Limb (tissue), 2 donors: Measurements from ENCODE around the gene GLP1R.
A peak's percentile ranks its signal among the peaks of the same experiment; 100 is the strongest.

ENCODE experiments used
- DNase-seq, 2 donors: peaks; one replicate each; pipeline ENCODE4 v3.0.0-alpha.2; 2016; ENCODE audit errors: extremely low spot score in 2 of 2

The GLP1R gene

DNA sequence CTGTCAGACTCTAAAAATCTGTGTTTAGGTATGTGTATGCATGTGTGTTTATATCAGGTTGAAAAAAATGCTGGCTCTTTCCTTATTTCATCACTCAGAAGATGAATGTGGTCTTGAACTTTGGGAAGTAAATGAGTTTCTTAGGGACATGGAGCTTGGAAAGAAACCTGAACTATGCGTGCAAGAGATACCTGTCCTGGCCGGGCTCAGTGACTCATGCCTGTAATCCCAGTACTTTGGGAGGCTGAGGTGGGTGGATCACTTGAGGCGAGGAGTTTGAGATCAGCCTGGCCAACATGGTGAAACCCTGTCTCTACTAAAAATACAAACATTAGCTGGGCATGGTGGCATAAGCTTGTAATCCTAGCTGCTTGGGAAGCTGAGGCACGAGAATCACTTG, 4.4 kb upstream of the GLP1R start:
- no peak for DNase-seq

DNA sequence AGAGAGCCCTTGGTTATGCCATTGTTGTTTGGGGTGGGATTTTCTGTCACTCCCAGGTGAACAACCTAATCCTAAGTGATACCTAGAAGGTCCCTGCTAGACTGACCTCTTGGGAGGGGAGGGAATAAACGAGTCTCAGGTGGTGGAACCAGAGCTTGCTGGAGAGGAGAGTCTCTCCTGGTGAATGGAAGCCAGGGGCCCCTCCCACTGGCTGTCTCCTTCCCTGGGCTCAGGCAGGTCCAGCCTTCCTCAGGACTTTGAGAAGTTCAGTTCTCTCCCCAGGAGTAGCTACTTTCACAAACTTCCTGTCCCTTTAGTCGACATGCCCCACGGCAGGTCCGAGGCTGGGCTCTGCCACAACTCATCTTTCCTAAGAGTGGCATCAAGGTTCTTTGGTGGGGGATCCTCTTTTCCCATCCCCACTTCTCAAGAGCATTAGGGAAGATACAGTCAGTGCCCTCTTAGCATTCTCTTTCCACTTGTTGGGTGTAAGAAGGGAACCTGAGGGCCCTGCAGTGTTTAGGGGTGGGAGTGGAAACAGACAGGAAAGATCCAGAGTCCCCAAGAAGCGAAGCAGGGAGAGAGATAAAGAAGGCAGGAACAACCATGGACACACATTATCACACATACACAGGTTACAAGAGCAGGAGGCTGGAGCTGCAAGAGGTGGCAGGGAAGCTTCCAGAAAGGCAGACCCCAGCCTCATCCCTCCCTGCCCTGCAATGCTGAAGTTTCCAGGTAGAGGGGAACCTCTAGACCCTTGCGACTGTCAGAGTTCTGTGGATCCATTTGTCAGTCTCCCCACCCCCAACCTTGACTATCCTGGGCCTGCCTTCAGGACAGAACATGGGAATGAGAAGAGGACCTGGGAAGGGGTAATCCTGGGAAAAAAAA, 900 bp upstream of the GLP1R start:
- no peak for DNase-seq

DNA sequence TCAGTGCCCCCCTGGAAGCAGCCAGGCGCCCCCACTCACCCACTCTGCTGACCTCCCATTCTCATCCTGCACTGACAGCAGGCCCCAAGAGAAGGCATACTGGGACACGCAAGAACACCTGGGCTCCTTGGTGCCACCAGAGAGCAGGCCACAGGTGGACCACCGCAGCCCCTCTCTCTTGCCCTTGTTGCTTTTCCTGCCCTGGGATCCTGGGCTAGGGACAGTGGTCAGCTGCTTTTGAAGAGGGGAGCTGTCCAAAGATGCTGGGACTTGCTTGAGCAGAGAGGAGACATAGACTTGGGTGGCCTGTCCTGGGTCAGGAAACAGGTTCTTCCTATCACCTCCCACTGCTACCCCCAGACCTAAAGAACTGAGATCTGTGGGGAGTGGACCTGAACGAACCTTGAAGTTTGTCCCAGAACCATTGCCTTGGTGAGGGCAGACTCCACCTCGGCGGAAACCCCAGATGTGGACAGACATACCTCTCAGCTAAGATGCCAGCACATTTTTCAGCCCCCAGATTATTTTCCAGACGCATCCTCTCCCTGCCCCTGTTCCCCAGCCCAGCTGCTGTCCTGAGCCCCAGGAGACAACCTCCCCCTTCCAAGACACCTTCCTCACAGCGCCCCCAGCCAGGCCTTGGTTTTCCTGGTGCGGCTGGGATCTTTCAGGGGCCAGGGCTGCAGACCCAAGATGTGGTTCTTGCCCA, 1.1 kb downstream of the GLP1R start:
- peak in 1 of 2 donors; percentile 22 for DNase-seq

DNA sequence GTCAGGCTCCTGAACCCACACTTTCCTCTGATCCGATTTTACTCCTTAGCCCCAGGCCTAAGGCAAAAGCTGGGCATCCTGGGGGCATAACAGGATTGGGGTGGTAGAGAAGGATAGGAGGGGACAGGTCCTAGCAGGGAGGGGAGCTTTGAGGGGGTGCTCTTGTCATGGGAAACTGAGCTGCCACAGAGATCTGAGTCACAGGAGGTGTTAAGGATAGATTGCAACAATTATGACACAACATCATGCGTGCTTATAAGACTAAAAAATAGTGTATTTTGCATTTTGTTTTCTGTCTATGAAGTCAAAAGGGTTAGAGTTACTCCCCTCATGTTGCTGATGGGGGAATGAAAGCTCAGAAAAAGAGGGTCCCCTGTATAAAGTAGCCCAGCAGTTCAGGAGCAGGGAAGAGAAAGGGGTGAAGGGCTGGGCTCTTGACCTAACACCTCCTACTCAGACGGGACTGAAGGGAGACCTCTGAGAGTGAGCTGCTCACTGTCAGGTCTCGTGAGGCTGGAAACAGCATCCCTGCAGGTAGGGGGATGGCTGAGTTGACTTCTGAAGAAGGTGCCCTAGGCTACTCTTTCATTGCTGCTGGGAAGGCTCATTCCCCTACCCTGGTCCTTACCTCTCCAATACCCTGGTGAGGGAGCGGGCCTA, 2.0 kb downstream of the GLP1R start:
- peak in 1 of 2 donors; percentile 4 for DNase-seq

DNA sequence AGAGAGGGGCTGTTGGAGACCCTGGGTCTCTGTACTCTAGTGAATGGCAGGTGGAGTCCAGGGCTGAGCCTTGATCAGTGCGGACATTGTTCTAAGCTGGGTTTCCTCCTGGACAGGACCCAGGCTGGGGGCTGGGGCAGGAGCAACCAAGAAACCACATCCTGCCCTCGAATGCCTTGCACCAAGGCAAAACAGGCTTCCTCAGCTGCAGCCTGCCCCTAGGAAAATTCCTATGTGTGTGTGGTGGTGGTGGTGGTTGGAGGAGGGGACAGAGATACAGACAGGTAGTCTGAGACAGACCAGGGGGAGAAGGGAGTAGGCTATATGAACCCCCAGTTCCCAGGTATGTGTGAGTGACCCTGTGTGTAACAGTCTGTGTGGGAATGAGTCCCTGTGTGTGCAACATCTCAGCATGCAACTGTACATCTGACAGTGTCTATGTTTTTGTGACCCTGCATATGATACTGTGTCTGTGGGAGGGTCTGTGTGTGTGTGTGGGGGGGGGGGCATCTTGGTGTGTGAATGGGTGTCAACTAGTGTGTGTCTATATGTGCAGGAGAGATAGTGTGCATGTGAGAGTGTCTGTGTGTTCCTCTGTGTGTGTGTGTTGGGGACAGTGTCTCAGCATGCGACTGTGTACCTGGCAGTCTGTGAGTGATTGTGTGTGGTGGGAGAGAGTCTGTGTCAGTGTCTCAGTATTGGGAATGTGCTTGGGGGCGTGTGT, 3.0 kb downstream of the GLP1R start:
- peak in 1 of 2 donors; percentile 4 for DNase-seq

DNA sequence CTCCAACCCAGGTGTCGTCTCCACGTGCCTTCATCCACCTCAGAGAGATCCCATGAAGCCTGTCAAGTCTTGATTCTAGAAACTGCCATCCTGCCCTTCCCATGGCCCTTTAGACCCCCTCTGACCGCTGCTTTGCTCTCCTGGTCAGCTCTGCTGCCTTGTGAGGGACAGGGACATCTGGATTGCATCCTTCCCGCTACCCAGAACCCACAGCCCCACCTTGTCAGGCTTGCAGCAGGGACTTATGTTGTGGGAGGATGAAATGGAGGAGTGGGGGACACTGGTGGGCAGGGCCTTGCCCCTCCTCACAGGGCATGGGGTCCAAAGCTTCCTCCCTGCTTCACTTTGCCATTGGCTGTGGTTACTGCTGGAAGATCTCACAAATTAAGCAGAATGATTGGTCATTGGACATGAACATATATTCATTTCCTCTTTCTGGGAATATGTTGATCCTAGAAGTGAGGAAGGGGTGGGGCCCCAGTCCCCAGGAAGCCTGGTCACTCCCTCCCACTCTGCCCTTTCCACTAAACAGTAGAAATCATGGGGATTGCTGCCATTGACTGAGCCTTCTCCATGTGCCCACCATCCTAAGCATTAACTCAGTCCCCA, 4.5 kb downstream of the GLP1R start:
- peak in 1 of 2 donors; percentile 6 for DNase-seq

DNA sequence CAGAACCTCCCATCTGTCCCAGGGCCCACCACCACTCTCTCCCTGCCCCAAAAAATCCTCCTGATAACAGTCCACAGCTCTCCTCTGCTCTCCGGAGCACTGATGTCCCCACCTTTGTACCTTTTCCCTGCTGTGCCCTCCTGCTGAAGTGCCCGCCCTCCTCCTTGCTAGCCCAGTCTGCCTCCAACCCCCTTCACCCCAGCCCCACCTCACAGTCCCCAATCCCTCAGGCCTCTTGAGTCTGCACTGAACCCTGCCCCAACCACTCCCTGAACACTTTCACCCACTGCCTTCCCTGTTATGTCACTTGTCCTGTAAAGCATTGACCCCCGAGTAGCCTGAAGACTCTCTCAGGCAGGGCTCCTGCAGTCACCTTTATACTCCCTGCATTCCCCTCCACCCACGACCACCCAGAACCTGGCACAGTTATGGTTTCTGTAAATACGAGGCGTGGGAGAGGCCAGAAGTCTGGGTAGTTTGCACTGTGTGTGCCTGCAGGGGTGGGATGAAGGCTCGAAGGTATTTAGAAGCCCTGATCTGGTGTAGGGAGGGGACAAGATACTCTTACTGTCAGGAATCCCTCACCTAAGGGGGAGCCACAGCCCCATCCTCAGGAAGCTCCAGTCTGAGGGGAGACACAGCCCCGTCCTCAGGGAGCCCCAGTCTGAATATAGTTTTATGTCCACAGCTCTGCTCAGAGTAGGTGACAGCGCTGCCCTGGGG, 5.4 kb downstream of the GLP1R start:
- DNase-seq, result peak in 1 of 2 donors; percentile 9

DNA sequence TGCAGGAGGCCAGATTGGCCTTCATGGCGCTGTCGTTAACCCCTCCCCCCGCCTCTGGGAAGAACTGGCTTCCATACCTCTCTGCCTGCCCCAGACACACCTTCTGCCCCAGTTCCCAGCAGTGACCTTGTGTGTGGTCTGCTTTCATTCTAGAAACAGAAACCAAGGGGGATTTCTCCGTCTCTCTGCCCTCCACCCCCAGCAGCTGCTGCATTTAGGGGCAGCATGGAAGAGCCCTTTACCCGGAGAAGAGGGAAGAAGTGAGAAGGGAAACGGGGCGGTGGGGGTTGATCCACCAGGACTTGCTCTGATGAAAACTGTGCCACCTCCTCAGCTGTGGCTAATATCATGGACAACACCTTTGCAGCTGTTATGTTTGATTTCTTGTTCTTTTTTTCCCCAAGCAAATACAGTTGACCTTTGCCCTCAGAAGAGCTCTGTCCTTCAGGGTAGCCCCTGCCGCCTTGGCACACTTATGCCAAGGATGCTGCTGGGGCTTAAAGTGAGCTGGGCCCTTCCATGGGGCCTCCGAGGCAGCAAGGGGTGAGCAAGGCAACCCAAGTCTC, 6.1 kb downstream of the GLP1R start:
- DNase-seq, result peak in 1 of 2 donors; percentile 18

DNA sequence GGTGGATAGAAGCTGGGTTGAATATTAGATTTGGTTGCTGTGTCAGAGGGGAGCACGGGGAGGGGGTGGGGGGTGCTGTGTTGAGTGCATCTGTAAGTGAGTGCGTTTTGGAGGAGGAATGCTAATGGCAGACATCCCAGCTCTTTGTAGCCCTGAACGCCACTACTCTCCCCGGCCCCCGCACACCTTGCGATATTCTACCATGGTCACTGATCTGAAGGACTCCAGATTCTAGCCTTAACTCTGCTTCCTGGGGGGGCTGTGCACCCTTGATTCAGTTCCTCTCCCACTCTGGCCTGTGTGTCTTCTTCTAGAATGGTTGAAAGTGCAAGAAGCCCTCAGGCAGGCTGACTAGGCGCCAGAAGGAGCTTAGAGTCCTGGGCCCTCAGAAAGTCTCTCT, 7.1 kb downstream of the GLP1R start:
- no peak for DNase-seq

DNA sequence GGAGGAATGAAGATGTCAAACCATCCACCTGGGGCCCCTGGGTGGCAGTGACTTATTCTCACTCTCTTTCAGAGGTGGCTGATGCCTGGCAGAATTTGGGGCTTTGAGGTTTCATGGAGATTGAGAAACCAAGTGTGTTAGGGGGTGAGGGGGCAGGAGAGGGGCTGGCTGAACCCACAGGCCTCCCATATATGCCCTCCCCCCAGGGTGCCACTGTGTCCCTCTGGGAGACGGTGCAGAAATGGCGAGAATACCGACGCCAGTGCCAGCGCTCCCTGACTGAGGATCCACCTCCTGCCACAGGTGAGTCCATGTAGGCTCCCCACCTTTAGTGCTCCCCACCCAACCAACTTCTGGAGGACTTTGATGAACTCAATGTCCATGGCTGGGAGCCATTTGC, 7.6 kb downstream of the GLP1R start:
- DNase-seq, result no peak

DNA sequence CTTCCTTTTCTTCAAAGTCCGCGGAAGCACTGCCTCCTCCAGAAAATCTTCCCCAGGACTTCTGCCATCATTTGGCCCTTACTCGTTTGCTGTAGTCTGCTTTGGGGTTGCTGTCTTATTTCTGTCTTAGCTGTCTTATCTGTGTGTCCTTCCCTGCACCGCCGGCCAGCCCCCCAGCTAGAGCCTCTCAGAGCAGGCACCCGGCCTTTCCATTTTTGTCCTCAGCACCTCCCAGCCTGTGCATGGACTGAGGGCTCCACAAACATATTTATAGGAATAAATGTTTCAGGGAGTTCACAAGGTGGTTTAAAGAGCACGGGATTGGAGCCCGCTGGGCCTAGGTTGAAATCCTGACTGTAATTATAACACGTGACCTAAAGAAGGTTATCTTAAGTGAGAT, 8.1 kb downstream of the GLP1R start:
- DNase-seq, result no peak

DNA sequence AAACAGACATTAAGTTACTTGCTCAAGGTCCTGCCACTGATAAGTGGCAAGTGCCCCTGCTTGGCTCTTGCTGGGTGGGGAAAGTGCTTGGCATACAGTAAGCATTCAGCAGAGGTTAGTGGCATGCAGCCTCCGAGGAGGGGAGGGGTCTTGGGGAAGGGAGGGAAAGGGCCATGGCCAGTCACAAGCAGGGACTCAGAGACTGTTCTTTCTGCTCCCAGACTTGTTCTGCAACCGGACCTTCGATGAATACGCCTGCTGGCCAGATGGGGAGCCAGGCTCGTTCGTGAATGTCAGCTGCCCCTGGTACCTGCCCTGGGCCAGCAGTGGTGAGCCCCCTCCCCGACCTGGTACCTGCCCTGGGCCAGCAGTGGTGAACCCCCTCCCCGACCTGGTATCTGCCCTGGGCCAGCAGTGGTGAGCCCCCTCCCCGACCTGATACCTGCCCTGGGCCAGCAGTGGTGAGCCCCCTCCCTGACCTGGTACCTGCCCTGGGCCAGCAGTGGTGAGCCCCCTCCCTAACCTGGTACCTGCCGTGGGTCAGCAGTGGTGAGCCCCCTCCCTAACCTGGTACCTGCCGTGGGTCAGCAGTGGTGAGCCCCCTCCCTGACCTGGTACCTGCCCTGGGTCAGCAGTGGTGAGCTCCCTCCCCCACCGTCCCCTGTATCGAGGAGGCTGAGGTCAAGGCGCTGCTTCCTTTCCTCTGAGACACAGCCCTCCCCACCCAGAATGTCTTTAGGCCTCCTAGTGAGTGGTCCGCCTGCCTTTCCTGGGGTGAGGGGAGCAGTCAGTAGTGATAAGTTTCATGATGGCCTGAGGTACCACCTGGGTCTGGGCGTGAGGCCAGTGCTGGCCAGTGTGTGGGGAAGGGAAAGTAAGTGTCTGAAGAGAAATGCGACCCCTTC, 8.9 kb downstream of the GLP1R start:
- DNase-seq, result no peak

DNA sequence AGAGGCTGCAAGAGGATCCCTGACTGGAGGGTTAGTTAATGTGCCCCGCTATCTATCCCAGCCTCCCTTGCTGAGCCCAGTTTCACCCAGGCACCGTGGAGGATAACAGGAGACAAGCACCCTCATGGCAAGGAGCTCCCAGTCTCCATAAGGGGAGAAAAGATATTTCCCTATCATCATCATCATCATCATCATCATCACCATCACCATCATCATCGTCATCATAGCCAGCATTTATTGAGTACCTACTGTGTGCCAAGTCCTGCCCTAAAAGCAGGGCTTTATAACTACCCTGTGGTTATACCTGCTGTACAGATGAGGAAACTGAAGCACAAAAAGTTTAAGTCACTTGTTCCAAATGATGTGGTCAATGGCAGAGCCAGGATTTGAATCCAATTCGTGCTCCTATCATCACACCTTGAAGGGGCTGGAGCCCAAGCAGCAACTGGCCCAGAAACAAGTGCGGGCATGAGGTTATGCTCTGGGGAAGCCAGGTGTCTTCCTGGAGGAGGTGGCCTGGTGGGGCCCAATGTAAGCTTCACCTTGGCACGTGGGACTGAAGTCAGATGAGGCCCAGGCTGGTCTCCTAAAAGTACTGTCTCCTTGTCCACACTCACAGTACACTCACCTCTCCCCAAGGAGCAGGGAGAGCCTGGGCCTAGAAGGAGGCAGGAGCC, 10.0 kb downstream of the GLP1R start:
- DNase-seq, result no peak

DNA sequence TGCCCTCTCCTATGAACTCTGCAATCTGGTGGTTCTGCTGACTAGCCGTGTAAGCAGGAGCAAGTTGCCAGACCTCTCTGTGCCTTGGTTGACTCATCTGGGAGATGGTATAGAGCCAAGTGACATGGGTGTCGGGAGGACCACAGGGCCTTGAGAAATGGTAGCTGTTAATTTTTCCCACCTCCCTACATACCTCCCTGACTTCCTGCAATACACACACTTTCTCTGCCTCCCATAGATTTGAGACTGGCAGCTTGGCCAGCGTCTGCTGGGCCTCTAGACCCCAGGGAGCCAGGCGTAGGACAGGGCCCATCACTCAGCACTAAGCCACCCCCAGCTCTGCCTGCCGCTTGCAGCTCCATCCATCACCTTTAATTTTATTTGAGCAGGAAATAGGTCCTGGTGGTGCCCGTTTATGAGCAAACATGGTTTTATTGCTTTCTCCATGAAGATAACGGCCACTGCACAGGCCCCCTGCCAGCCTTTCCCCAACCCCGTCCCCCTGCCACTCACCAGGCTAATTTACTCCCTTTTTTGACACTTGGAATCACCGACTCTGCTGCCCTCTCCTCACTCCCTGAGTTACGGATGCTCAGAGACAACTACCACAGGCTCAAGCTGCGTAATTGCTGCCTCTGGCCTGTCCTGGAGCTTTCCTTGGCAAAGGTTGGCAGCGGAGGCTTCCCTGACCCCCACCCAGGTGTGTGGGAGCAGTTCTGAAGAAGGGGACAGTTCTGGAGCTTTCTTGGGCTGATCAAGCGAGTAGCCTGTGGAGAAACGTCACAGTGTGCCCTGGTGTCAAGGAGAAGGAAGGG, 11.1 kb downstream of the GLP1R start:
- DNase-seq, result no peak

DNA sequence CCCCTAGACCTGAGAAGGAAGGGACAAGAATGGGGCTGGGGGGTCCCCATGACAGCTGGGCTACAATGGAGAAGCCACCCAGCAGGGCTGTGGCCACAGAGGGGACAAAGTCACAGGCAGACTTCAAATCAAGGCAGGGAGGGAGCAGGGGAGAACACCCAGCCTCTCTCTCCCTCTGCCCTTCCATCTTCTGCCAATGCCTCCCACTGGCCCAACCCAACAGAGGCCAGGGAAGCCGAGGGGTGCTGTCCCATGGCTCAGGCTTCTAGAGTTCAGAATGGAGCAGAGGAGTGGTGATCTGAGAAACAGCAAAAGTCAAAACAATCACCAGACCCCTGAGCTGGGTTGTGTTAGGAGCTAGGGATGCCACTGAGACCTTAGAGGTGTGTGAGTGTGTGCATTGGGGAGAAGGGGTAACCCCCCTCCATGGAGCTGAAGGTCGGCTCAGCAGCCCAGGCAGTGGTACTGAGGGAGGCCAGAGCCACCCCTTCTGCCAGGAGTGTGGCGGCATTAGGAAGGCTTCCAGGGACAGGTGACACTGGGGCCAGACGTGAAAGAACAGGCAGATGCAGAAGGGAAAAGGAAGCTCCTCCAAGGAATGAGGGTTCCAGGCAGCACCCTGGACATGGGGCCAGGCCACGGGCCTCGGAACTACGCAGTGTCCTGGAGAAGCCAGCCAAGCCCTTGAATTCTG, 12.0 kb downstream of the GLP1R start:
- DNase-seq, result no peak

DNA sequence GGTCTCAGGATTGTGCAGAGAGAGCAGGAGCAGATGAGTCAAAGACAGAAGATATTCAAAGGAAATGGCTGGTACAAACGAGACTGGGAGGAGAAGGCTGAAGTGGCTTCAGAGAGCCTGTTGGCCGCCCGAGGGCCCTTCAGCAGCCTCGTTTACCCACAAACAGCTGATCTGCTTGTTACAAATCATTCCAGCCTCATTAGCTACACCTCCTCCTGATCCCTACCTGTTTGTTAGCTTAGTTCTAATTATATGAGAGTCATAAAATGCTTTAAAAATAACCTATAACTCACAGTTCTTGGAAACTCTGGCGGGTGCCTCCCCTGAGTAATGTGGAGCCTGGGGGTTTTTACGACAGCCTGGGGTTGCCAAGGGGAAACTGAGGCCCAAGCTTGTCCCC, 12.6 kb downstream of the GLP1R start:
- DNase-seq, result no peak

DNA sequence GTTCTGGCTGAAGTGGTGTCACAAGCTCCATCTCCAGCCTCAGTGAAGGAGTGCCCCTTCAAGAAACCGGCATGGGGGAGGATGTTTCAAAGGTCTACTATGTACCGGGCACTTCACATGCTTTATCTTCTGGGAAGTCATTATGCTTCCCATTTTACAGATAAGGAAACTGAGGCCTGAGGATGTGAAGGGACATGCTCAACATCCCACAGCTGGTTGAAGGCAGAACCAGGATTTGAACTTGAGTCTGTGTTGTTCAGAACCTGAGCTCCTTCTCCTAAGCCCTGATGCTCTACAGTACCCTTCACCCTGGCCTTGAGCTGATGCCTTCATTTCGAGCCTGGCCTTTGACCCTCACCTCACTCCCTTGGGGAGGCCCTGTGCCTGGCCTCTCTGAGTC, 13.0 kb downstream of the GLP1R start:
- DNase-seq, result no peak
